Activated CD8-positive, alpha-beta memory T cell treated with anti-CD3 and anti-CD28 coated beads, Interleukin-2, amount 10 ng/mL, durations not matched to agents 7 days and 5 days (primary cell): ENCODE data around the gene NHERF2. TPM values are rescaled to one million over a fixed set of nuclear protein-coding genes. Genes with fewer than 3 reads are reported as not detected.

Source experiments
- ATAC-seq: fragments of 150-1000 bp; cut with Tn5 transposase; one replicate; pipeline ENCODE4 v1.10.0; 2021; ENCODE audit warnings: moderate library complexity
- CTCF ChIA-PET: fragments of 350-600 bp; sonication (Branson Sonifier 250); formaldehyde crosslinking; loops from one replicate; lab custom pipeline; 2021; ENCODE audit warnings: antibody characterized with exemption; lab: Charles Lee
- DNase-seq: peaks from one replicate; pipeline ENCODE4 v3.0.0-alpha.2; 2020
- H3K27ac Mint-ChIP-seq: one replicate; pipeline ENCODE4 v1.8.0; 2021; ENCODE audit warnings: mild to moderate bottlenecking, mixed read lengths
- H3K27me3 Mint-ChIP-seq: one replicate; pipeline ENCODE4 v1.8.0; 2021; ENCODE audit warnings: mixed read lengths
- H3K36me3 Mint-ChIP-seq: one replicate; pipeline ENCODE4 v1.8.0; 2021; ENCODE audit warnings: mild to moderate bottlenecking, mixed read lengths
- H3K4me1 Mint-ChIP-seq: one replicate; pipeline ENCODE4 v1.8.0; 2021; ENCODE audit warnings: mixed read lengths
- H3K4me3 Mint-ChIP-seq: one replicate; pipeline ENCODE4 v1.8.0; 2021; ENCODE audit warnings: mild to moderate bottlenecking, moderate library complexity, mixed read lengths
- H3K9me3 Mint-ChIP-seq: one replicate; pipeline ENCODE4 v1.8.0; 2022; ENCODE audit warnings: low read depth, mixed read lengths
- total RNA-seq, 2 experiments: library from RNA; stranded (reverse); gene quantifications; one replicate each; pipeline ENCODE4 v1.2.3, GENCODE V29; 2021

NHERF2 gene
- total RNA-seq, 2 experiments from 2014 or later, result 1.3 to 2.2 TPM

GRCh38 chr16:2037647-2038381, 11.1 kb downstream of the NHERF2 start:
- no peaks in the 10 kb centered on the region for H3K9me3 Mint-ChIP-seq
- no peaks in the 10 kb centered on the region for H3K4me1 Mint-ChIP-seq
- H3K27ac Mint-ChIP-seq, result no peak overlapping the region
- H3K27me3 Mint-ChIP-seq, result no peaks in the 10 kb centered on the region
- CTCF ChIA-PET, result no interaction called here
- ATAC-seq (no peak), DNase-seq (no peak)
- no peaks in the 10 kb centered on the region for H3K36me3 Mint-ChIP-seq
- no peak overlapping the region for H3K4me3 Mint-ChIP-seq

GRCh38 chr16:2038382-2039231, 11.9 kb downstream of the NHERF2 start:
- CTCF ChIA-PET, result interaction anchor here (1.0 kb wide), 1 partner anchor 102 kb away, joined by 3 read pairs; no protein-coding TSS in a partner anchor
- Mint-ChIP-seq H3K4me3 (no peak overlapping the region), H3K27me3 (no peaks in the 10 kb centered on the region), H3K36me3 (no peaks in the 10 kb centered on the region), H3K27ac (no peak overlapping the region), H3K4me1 (no peaks in the 10 kb centered on the region), H3K9me3 (no peaks in the 10 kb centered on the region)
- DNase-seq (no peak), ATAC-seq (no peak)

DNA sequence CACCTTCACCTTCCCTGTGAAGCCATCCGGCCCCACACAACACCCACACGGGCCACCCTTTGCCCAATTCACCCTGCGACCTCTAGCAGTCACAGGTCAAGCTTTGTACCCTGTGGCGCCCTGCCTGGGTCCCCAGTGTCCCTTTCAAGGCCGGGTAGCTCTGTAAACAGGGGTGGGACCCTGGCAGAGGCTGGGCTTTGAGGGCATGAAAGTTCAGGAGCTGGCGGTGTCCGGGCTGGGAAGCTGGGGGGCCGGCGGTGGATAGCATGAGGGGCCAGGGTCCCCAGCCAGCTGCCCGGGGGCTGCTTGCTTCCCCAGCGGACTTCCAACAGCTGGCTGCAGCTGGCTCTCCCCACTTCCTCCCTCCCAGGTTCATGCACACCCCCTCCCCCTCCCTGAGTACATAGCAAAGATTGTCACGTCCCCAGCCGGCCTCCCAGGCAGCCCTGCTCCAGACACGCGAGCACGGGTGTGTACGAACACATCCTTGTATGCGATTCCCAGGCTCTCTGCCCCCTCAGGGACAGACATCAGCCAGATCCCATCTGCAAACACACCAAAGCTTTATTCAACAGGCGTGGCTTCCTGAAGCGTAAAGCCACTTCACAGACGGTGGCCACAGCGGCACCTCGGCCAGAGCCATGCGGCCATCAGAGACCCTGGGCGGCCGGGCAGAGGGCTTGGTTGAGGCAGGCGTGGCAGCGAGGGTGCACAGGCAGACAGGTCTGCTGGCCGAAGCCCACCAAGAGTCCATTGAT, 12.8 kb downstream of the NHERF2 start:
- Mint-ChIP-seq H3K27me3 (no peaks in the 10 kb centered on the region), H3K4me3 (no peak overlapping the region), H3K36me3 (no peaks in the 10 kb centered on the region), H3K4me1 (no peaks in the 10 kb centered on the region), H3K9me3 (no peaks in the 10 kb centered on the region), H3K27ac (no peak overlapping the region)
- ATAC-seq, result no peak
- CTCF ChIA-PET, result interaction anchor here (0.7 to 1.0 kb wide), 2 partner anchors 12 to 101 kb away, joined by 3 read pairs; no protein-coding TSS in a partner anchor
- DNase-seq, result no peak

GRCh38 chr16:2040041-2040786, 13.5 kb downstream of the NHERF2 start:
- CTCF ChIA-PET, result interaction anchor here (0.7 to 1.4 kb wide), 2 partner anchors 13 to 100 kb away, joined by 3 to 4 read pairs; no protein-coding TSS in a partner anchor
- ATAC-seq (no peak), DNase-seq (no peak)
- Mint-ChIP-seq H3K27ac (no peak overlapping the region), H3K4me3 (no peak overlapping the region), H3K9me3 (no peaks in the 10 kb centered on the region), H3K4me1 (no peaks in the 10 kb centered on the region), H3K27me3 (no peaks in the 10 kb centered on the region), H3K36me3 (no peaks in the 10 kb centered on the region)

DNA sequence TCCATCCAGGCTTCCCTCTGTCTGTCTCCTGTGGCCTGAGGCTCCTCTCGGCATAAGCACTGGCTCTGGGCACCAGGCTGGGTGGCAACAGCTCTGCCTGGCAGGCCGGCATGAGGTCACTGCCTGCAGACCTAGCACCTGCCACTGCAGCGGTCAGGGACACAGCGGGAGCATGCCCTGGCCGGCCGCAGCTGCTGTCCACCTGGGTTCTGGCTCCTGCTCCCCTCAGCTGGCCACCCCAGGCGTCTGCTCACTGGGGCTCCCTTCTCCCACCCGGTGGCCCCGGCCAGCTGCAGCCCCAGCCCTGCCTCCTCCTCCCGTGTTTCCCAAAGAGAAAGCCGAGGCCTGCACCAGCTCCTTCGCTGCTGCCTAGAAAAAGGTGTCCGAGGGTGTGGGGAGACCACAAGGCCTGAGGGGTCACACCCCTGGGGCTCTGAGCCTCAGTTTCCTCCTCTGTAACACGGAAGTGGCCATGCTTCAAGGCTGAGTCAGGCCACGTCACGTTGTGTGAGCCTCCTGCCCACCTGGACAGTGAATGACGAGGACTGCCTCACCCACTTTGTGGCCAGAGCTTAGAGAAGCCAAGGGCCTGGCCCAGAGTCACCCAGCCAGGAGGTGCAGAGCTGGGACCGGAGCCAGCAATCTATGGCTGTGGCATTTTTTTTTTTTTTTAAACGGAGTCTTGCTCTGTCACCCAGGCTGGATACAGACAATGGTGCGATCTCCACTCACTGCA, 14.3 kb downstream of the NHERF2 start:
- H3K4me3 Mint-ChIP-seq, result no peak overlapping the region
- H3K27ac Mint-ChIP-seq, result no peak overlapping the region
- DNase-seq (no peak), ATAC-seq (no peak)
- CTCF ChIA-PET, result interaction anchor here (0.9 to 1.4 kb wide), 2 partner anchors 18 to 99 kb away, joined by 3 to 4 read pairs; no protein-coding TSS in a partner anchor
- H3K4me1 Mint-ChIP-seq, result peaks cover 1% of the 10 kb centered on the region
- no peaks in the 10 kb centered on the region for H3K27me3 Mint-ChIP-seq
- no peaks in the 10 kb centered on the region for H3K36me3 Mint-ChIP-seq
- H3K9me3 Mint-ChIP-seq, result no peaks in the 10 kb centered on the region

GRCh38 chr16:2042171-2042985, 15.7 kb downstream of the NHERF2 start:
- CTCF ChIA-PET, result interaction anchor here (0.9 kb wide), 1 partner anchor 20 kb away, joined by 3 read pairs; no protein-coding TSS in a partner anchor
- H3K27me3 Mint-ChIP-seq, result no peaks in the 10 kb centered on the region
- no peaks in the 10 kb centered on the region for H3K36me3 Mint-ChIP-seq
- H3K9me3 Mint-ChIP-seq, result no peaks in the 10 kb centered on the region
- H3K4me1 Mint-ChIP-seq, result peaks cover 10% of the 10 kb centered on the region
- H3K27ac Mint-ChIP-seq, result no peak overlapping the region
- no peak for DNase-seq
- ATAC-seq, result no peak
- no peak overlapping the region for H3K4me3 Mint-ChIP-seq

DNA sequence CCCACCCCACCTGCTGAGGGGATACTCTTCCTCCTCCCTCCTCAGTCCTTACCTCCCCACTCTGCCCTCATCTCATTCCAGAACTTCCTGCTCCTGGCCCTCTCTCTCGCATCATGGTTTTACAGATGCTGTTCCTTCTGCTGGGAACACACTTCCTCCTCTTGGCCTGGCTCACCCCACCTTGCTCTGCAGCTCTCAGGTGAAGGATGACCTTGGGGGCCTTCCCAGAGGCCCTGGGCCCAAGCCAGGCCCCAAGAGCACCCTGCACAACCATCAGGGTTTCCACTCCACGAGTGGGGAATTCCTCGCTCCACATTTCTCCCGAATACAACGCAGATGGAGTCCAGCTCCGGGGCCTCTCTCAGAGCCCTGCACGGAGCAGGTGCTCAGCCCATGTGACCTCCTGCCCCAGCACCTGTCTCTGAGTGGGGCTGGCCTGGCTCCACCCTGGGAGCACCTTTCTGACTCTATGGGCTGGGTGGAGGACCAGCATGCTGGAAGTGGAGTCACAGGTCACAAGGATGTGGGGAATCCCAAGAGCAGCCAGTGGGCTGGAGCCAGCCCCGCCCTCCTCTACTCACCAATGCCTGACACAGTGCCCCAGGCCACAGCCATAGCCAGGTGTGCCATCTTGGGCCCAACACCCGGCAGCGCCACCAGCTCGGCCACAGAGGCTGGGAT, 16.4 kb downstream of the NHERF2 start:
- ATAC-seq (no peak), DNase-seq (no peak)
- Mint-ChIP-seq H3K27ac (no peak overlapping the region), H3K27me3 (no peaks in the 10 kb centered on the region), H3K4me1 (peaks cover 10% of the 10 kb centered on the region), H3K4me3 (no peak overlapping the region), H3K9me3 (no peaks in the 10 kb centered on the region), H3K36me3 (no peaks in the 10 kb centered on the region)
- CTCF ChIA-PET, result no interaction called here

- H3K4me1 Mint-ChIP-seq, result peaks cover 15% of the 10 kb centered on the region
- H3K27ac Mint-ChIP-seq, result no peak overlapping the region
- no peak overlapping the region for H3K4me3 Mint-ChIP-seq
- DNase-seq (no peak), ATAC-seq (no peak)
- no peaks in the 10 kb centered on the region for H3K27me3 Mint-ChIP-seq
- CTCF ChIA-PET, result no interaction called here
- H3K9me3 Mint-ChIP-seq, result no peaks in the 10 kb centered on the region
- no peaks in the 10 kb centered on the region for H3K36me3 Mint-ChIP-seq
These were observed 17.2 kb downstream of the NHERF2 start for GRCh38 chr16:2043667-2044451.

DNA sequence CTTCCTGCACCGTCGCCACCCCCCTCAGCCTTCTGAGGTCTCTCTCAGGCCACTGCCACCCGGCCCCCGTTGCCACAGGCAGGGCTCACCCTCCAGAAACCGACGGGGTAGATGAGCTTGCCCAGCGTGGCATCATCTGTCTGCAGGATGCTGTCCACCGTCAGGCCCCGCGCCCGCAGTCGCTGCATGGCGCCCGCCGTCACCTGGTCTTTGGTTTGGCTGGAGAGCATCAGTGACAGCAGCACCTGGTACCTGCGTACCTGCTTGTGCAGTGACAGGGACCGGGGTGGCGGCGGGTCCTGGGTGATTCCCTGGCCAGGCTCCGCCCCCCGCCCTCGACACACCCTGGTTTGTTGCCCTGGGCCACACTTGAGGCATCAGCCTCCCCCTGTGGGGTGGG, 17.8 kb downstream of the NHERF2 start:
- ATAC-seq (no peak), DNase-seq (no peak)
- no peaks in the 10 kb centered on the region for H3K27me3 Mint-ChIP-seq
- H3K9me3 Mint-ChIP-seq, result no peaks in the 10 kb centered on the region
- H3K27ac Mint-ChIP-seq, result no peak overlapping the region
- H3K36me3 Mint-ChIP-seq, result no peaks in the 10 kb centered on the region
- CTCF ChIA-PET, result no interaction called here
- no peak overlapping the region for H3K4me3 Mint-ChIP-seq
- H3K4me1 Mint-ChIP-seq, result peaks cover 21% of the 10 kb centered on the region

DNA sequence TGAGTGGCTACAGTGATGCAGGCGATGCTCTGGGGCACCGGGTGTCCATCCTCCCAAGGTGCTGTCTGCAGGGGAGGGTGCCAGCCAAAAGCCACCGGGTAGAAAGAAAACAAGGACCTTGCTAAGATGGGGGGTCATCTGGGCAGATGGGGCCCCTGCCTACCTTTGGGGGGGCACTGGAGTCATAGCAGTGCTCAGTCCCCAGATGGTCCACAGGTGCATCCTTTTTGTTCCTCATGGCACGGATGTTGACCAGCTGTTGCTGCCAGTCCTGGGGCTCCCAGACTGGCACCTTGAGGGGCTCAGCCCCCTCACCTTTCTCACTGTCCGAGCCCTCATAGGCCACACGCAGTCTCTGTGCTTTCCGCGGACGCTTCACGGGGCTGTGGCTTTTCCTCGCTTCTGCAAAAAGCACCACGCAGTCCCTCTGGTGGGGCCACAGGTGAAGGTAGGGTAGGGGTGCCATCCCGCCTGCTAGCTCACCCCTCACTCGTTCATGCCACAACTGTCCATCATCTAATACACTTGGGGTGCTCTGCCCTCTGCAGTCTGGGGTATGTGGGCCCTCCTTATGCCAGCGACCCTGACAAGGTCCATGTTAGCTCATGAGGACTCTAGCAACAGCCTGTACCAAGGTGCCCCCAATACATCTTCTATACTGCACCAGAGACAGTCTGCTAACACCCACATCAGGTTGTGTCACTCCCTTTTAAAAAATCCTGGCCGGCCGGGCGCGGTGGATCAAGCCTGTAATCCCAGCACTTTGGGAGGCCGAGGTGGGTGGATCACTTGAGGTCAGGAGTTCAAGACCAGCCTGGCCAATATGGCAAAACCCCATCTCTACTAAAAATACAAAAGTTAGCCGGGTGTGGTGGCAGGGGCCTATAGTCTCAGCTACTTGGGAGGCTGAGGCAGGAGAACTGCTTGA, 19.5 kb downstream of the NHERF2 start:
- Mint-ChIP-seq H3K4me3 (peak overlapping the region; percentile 89), H3K27ac (no peak overlapping the region), H3K27me3 (no peaks in the 10 kb centered on the region), H3K36me3 (peaks cover 5% of the 10 kb centered on the region), H3K9me3 (no peaks in the 10 kb centered on the region), H3K4me1 (peaks cover 21% of the 10 kb centered on the region)
- CTCF ChIA-PET, result interaction anchor here (0.7 to 2.7 kb wide), 5 partner anchors 24 to 107 kb away, joined by 3 to 22 read pairs (median 8); no protein-coding TSS in a partner anchor
- ATAC-seq (no peak), DNase-seq (no peak)
